ENCODE measurements around the gene MX1. TPM values are rescaled to one million over a fixed set of nuclear protein-coding genes. Genes with fewer than 3 reads are reported as not detected.

Gene MX1
- total RNA-seq, 1 donor: 33.3 TPM

DNA sequence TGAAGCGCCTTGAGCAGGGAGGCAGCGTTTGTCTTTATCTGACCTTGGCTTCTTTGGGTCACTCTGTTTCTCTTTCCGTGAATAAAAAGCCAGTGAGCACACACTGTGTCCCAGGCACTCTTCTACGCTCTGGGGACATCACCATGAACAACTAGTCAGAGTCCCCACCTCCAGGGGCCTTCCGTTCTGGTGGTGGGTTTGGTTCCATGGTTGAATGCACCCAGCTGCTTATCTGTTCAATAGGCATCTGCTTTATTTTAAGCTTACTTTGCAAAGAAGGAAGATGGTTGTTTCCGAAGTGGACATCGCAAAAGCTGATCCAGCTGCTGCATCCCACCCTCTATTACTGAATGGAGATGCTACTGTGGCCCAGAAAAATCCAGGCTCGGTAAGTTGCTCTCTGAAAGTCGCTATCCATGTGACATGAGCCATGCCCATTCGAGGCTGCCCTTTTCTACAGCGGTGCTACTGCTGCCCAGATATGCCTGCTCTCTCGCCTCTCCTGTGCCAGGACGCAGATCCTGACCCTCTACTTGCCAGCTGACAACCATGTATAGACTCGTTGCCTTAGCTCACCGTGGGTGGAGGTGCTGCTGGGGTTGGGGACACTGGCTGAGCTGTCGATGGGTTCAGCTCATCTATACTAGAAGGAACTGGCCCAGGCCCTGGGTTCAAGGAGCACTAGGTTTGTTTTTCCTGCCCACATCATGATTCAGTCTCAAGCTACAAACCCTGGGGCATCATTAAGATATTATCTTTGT lies 5.9 kb downstream of the MX1 start:
- no peaks in the 10 kb centered on the region for H3K36me3 ChIP-seq (ENCODE audit: insufficient read depth, low read length)
- H3K27me3 ChIP-seq (ENCODE audit: insufficient read depth, low read length): peaks cover 10% of the 10 kb centered on the region
- TF ChIP-seq, protein P1, sequence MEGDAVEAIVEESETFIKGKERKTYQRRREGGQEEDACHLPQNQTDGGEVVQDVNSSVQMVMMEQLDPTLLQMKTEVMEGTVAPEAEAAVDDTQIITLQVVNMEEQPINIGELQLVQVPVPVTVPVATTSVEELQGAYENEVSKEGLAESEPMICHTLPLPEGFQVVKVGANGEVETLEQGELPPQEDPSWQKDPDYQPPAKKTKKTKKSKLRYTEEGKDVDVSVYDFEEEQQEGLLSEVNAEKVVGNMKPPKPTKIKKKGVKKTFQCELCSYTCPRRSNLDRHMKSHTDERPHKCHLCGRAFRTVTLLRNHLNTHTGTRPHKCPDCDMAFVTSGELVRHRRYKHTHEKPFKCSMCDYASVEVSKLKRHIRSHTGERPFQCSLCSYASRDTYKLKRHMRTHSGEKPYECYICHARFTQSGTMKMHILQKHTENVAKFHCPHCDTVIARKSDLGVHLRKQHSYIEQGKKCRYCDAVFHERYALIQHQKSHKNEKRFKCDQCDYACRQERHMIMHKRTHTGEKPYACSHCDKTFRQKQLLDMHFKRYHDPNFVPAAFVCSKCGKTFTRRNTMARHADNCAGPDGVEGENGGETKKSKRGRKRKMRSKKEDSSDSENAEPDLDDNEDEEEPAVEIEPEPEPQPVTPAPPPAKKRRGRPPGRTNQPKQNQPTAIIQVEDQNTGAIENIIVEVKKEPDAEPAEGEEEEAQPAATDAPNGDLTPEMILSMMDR (IDR thresholded peaks at IDR 0.05; ENCODE audit: extremely low read depth, low read depth, low read length): no peak
- H3K79me2 ChIP-seq (ENCODE audit: insufficient read depth, low read length): no peaks in the 10 kb centered on the region
- H3K4me1 ChIP-seq (ENCODE audit: insufficient read depth, low read length): peaks cover under 1% of the 10 kb centered on the region
- H3K27ac ChIP-seq (ENCODE audit: low read depth, low read length): no peak overlapping the region
- H3K4me2 ChIP-seq (ENCODE audit: insufficient read depth, low read length): no peak overlapping the region
- no peaks in the 10 kb centered on the region for H3K9me3 ChIP-seq (ENCODE audit: low read depth, low read length)
- no peak overlapping the region for H2AFZ ChIP-seq (ENCODE audit: low read length)
- no peaks in the 10 kb centered on the region for H4K20me1 ChIP-seq (ENCODE audit: insufficient read depth, low read length)
- no peak for DNase-seq (ENCODE audit: insufficient read length, low spot score, missing footprints)
- no peak overlapping the region for H3K4me3 ChIP-seq (ENCODE audit: insufficient read depth, low read length)

DNA sequence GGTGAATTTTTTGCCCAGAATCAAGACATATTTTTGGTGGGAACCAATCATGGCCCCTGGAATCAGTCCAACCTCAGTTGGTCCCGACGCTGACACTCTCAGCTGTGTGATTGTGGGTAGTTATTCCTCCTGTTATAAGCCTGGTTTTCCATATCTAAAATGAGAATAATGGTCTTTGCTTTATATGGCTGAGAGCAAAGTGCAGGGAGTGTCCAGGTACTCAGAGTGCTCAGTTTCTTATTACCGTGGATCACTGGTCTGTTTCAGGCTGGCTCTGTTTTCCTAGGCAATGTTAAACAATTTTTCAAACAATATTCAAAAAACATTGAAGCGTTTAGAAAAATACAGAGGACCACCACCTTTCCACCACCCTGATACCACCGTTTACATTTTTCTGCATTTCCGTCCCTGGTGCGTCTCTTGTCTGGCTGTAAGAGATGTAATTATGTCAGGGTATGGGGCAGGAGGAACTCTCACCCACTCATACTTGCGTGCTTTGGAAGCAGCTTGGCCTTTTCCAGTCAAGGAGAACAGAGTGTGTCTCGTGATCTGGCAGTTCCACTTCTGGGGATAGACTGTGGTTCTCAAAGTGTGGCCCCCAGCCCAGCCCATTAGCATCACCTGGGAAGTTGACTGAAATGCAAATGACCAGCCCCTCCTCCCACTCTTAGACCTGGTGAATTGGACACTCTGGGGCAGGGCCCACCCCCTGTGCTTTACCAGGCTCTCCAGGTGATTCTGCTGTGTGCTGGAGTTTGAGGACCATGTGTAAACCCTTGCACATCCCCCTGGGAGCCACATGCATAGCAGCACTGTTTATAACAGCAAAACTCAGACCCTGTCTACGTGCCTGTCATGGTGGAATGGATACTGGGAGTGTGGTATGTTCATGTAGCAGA lies 6.8 kb downstream of the MX1 start:
- Histone ChIP-seq H3K4me3 (ENCODE audit: insufficient read depth, low read length) (no peak overlapping the region), H3K79me2 (ENCODE audit: insufficient read depth, low read length) (no peaks in the 10 kb centered on the region), H3K36me3 (ENCODE audit: insufficient read depth, low read length) (no peaks in the 10 kb centered on the region), H3K9me3 (ENCODE audit: low read depth, low read length) (no peaks in the 10 kb centered on the region), H3K27ac (ENCODE audit: low read depth, low read length) (no peak overlapping the region), H3K27me3 (ENCODE audit: insufficient read depth, low read length) (peaks cover 2% of the 10 kb centered on the region), H2AFZ (ENCODE audit: low read length) (no peak overlapping the region), H3K4me2 (ENCODE audit: insufficient read depth, low read length) (no peak overlapping the region), H3K4me1 (ENCODE audit: insufficient read depth, low read length) (no peaks in the 10 kb centered on the region), H4K20me1 (ENCODE audit: insufficient read depth, low read length) (no peaks in the 10 kb centered on the region)
- DNase-seq (ENCODE audit: insufficient read length, low spot score, missing footprints): no peak
- TF ChIP-seq, protein P1 (IDR thresholded peaks at IDR 0.05; ENCODE audit: extremely low read depth, low read depth, low read length): no peak

DNA sequence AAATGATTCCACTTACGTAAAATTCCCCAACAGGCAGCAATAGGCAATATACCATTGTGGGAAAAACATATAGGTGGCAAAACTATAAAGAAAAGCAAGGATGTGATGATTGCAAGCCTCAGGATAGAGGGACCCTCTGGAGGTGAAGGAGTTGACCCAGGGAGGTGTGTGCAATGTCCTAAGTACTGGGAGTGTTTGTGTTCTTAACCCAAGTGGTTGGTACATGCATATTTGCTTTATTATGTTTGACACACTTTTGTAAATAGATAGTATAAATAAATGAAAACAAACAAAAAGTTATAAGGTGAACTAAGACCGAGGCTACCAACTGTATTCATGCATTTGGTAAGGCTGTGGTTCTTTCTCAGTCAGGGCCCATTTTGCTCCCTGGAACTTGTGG lies 7.5 kb downstream of the MX1 start:
- no peaks in the 10 kb centered on the region for H3K4me1 ChIP-seq (ENCODE audit: insufficient read depth, low read length)
- no peaks in the 10 kb centered on the region for H4K20me1 ChIP-seq (ENCODE audit: insufficient read depth, low read length)
- no peak overlapping the region for H2AFZ ChIP-seq (ENCODE audit: low read length)
- TF ChIP-seq, protein P1 (IDR thresholded peaks at IDR 0.05; ENCODE audit: extremely low read depth, low read depth, low read length): no peak
- no peak overlapping the region for H3K4me3 ChIP-seq (ENCODE audit: insufficient read depth, low read length)
- no peaks in the 10 kb centered on the region for H3K36me3 ChIP-seq (ENCODE audit: insufficient read depth, low read length)
- no peaks in the 10 kb centered on the region for H3K9me3 ChIP-seq (ENCODE audit: low read depth, low read length)
- peaks cover 2% of the 10 kb centered on the region for H3K27me3 ChIP-seq (ENCODE audit: insufficient read depth, low read length)
- H3K4me2 ChIP-seq (ENCODE audit: insufficient read depth, low read length): no peak overlapping the region
- DNase-seq (ENCODE audit: insufficient read length, low spot score, missing footprints): no peak
- H3K27ac ChIP-seq (ENCODE audit: low read depth, low read length): no peak overlapping the region
- H3K79me2 ChIP-seq (ENCODE audit: insufficient read depth, low read length): no peaks in the 10 kb centered on the region

DNA sequence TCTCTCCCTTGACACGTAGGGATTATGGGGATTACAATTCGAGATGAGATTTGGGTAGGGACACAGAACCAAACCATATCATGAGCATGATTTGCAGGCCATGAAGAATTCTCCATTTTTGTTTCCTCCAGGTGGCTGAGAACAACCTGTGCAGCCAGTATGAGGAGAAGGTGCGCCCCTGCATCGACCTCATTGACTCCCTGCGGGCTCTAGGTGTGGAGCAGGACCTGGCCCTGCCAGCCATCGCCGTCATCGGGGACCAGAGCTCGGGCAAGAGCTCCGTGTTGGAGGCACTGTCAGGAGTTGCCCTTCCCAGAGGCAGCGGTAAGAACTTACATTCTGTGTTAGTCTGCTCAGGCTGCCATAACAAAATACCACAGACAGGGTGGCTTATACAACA lies 9.7 kb downstream of the MX1 start:
- H3K9me3 ChIP-seq (ENCODE audit: low read depth, low read length): no peaks in the 10 kb centered on the region
- TF ChIP-seq, protein P1 (IDR thresholded peaks at IDR 0.05; ENCODE audit: extremely low read depth, low read depth, low read length): no peak
- DNase-seq (ENCODE audit: insufficient read length, low spot score, missing footprints): no peak
- H3K4me1 ChIP-seq (ENCODE audit: insufficient read depth, low read length): no peaks in the 10 kb centered on the region
- H4K20me1 ChIP-seq (ENCODE audit: insufficient read depth, low read length): no peaks in the 10 kb centered on the region
- no peaks in the 10 kb centered on the region for H3K36me3 ChIP-seq (ENCODE audit: insufficient read depth, low read length)
- H3K4me2 ChIP-seq (ENCODE audit: insufficient read depth, low read length): no peak overlapping the region
- no peaks in the 10 kb centered on the region for H3K27me3 ChIP-seq (ENCODE audit: insufficient read depth, low read length)
- H3K79me2 ChIP-seq (ENCODE audit: insufficient read depth, low read length): no peaks in the 10 kb centered on the region
- no peak overlapping the region for H3K27ac ChIP-seq (ENCODE audit: low read depth, low read length)
- H3K4me3 ChIP-seq (ENCODE audit: insufficient read depth, low read length): no peak overlapping the region
- no peak overlapping the region for H2AFZ ChIP-seq (ENCODE audit: low read length)
